ENCODE results near the gene SORCS2.

Gene SORCS2

DNA sequence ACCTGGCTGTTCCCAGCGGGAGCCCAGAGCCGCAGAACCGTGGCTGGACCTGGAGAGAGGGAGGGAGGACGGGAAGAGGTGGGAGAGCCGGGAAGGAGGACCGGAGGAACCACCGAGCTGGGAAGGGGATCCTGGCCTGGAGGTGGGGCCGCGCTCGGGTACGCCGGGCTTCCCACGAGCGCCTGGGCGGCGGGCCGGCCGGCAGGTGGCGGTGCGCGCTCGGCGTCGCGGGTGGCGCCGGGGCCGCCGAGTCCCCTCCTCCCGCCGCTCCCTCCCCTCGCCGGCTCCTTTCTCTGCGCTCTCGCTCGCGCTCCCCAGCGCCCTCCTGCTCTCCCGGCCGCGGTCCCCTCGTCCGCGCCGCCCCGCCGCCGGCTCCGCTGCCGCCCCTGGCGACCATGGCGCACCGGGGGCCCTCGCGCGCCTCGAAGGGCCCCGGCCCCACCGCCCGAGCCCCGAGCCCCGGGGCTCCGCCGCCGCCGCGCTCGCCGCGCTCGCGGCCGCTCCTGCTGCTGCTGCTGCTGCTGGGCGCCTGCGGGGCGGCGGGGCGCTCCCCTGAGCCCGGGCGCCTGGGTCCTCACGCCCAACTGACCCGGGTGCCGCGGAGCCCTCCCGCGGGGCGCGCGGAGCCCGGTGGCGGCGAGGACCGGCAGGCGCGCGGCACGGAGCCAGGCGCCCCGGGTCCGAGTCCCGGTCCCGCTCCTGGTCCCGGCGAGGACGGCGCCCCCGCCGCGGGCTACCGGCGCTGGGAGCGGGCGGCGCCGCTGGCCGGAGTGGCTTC, at the start of gene SORCS2:
SORCS2 (plus strand) TSS at position 287 of the 778 bp plus-strand sequence.
- DNase-seq (ENCODE audit: extremely low spot score, insufficient read length, low read depth) (peak; percentile 54), FAIRE-seq (no peak)

DNA sequence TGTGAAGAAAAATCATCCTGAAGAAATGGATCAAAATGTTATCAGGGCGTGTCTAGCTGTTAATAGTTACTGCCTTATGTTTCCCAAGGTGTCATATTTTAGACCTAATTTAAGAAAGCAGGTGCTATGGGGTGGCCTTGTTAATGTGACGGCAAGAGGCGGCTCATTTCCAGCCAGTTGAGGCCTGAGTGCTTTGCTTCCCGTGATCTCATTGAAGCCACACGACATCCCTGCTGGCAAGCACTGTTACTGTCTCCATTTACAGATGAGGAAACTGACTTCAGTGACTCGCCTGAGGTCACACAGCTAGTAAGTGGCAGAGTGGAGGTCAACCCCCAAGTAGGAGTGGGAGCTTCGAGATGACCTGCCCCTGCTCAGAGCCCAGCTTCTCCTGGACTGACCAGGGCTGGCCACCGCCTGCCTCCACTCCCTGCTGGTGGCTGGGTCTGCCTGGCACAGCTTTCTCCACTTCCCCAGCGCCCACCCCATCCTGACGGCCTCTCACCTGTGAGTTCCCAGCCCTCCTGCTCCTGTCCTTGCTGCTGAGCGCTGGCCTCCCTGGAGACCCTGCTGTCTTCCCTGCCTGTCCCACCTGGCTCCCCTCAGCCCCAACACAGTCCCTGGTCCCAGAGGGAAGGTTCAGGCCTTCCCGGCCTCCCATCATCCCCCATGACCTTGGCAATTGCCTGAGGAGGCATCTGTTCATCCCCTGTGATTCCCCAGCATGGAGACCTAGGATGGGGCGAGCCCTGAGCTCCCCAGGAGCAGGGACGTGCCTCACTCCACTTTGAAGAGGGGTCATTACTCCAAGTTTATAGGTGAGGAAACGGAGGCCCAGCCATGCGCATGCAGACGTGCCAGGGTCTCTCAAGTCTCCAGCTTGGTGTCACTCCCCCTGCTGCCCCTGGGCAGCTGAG, 47.7 kb upstream of the SORCS2 start:
- no peak for DNase-seq (ENCODE audit: extremely low spot score, insufficient read length, low read depth)
- no peak for FAIRE-seq

DNA sequence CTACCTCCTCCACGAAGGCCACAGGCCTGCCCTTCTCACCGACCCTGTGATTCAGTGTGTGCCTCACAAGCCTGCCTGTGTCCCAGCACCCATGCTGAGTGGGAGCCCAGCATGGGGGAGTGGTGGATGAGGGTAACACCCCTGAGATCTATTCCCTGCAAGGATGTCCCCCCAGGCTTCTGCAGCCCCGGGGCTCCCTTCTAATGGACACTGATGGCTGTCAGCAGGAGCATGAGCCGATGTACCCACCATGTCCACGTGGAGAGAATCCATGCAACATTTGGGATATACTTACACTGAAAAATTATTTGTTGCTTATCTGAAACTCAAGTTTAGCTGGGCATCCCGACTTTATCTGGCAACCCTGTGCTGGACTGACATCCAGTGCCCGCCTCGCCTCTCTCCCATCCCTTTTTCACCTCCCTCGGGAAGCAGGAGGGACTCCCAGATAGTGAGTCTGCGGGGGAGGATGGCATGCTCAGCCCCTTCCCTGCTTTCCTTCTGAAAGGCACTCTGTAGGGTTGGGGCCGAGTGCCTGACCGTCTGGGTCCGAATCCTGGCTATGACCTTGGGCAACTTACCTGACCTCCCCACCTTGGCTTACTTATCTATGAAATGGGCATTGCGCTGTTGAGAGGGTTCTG, 46.9 kb upstream of the SORCS2 start:
- no peak for FAIRE-seq
- DNase-seq (ENCODE audit: extremely low spot score, insufficient read length, low read depth): no peak

DNA sequence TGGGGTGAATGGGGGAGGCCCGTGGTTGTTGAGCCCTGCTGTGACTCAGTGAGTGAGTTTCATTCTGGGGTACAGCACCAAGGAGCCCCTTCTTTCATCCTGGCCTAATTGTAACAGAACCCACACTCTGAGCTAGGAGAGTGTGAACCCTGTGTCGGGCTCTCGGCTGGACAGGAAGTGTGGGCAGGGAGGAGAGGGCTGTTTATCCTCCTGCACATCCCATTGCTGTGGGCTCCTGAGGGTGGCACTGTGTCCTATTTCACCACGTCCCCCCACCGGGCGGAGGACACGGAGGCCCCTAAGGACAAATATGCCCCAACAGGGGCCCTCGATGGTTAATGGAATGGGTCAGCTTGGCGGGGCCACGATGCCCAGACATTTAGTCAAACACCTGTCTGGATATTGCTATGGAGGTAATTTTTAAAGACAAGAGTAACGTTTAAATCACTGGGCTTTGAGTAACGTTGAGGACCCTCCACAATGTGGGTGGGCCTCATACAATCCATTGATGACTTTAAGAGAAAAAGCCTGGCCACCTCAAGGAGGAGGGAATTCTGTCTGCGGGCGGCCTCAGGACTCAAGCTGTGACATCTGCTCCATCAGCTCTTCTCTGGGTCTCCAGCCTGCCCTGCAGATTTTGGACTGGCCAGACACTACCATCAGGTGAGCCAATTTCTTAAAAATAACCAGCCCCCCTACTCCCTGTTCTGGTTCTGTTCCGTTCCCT, 46.1 kb upstream of the SORCS2 start:
- FAIRE-seq: no peak
- DNase-seq (ENCODE audit: extremely low spot score, insufficient read length, low read depth): no peak

DNA sequence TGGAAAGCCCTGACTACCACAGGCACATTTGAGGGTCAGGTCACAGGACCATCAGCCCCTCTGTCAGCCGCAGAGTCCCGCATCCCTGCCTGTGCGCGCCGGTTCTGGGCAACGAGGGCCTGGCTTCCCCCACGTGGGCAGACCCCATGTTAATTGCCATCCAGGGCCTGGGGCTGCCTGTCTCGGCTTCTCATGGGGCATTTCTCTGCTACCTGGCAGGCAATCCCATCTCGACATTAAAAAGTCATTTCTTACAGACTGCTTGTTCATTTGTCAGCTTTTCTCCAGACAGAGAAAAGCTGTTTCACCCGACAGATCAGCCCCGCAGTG, 45.6 kb upstream of the SORCS2 start:
- FAIRE-seq (no peak), DNase-seq (ENCODE audit: extremely low spot score, insufficient read length, low read depth) (no peak)

DNA sequence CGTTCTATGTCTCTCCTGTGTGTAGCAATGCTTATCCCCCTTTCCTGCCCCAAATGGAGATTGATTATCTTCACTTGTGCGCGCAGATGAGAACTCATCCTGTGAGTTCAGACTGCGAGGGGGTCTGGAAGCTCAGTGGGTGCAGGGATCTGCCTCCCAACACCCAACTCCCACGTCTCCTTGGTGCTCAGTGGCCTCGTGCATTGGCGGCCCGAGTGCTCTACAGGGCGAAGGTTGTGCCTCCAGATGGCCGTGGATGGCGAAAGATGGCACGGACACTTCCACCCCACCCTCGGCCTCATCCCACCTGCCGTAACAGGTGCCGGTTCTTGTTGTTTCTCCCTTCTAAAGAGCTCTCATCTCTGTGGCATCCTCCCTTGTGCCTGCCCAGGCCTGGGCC, 45.1 kb upstream of the SORCS2 start:
- no peak for FAIRE-seq
- no peak for DNase-seq (ENCODE audit: extremely low spot score, insufficient read length, low read depth)

DNA sequence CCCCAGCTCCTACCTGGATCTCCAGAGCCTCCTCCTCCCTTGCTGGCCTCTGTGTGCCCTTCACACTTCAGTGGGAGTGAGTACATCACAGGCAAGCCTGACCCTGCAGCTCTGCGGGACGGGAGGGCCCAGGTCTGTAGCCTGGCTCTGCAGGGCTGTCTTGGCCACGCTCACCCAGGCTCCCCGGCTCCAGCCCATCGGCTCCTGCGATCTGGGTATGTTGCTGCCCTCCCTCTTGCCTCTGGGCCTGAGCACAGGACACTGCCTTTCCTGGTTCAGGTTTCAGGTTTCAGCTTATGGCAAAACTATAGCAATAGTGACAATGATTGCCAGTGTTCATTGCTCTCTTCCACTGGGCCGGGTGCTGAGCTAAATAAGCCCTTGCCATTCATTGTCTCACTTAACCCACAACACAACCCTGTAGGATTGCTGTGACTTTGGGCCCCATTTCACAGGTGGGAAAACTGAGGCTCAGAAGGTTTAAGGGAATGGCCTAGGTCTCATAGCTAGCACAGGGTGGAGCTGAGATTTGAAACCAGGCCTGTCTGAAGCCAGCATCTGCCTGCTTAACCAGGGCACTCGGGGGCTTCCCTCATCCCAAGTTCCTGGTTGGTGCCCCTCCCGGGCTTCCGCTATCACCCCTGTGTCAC, 44.6 kb upstream of the SORCS2 start:
- no peak for DNase-seq (ENCODE audit: extremely low spot score, insufficient read length, low read depth)
- no peak for FAIRE-seq

DNA sequence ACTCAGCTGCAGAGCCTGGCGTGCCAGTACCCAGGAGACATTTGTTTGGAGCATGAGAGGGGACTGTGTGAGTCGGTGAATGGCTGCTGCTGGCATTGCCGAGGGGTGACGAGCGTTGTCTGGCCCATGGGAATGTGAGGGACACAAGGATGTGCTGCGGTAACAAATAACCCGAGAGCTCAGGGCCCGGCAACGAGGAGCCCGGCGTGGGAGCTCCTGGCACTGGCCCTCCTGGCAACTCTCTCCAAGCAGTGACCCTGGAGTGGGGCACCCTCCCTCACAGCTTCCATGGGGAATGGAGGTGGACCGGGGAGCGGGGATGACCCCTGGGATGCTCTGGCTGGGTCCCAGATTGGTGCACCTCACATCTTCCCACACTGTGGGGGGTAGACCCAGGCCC, 44.0 kb upstream of the SORCS2 start:
- DNase-seq (ENCODE audit: extremely low spot score, insufficient read length, low read depth) (no peak), FAIRE-seq (no peak)

DNA sequence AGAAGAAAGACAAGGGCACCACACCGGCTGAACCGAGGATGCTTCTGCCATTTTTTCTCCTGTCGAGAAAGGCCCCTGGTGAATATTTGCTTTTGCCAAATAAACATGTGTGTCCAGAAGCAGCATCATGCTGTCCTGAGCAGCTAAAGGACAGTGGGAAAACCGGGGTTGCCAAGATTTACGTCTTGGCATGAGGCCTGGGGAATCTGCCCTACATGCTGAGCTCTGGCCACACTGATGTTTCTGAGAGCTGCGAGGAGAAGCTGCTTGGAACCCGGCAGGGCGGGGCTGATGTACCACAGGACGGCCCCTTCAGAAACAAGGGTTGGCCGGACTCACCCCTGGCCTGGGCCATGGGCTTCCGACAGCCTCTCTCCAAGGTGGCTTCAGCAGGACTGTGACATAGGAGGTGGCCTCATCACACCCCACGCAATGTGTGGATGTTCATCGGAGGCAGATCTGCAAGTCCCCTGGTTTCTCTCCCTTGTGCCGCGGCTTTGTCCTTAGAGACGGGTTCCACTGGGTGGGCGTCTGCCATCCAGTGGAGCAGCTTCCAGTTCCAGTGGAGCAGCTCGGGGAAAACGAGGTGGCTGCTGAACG, 42.2 kb upstream of the SORCS2 start:
- DNase-seq (ENCODE audit: extremely low spot score, insufficient read length, low read depth) (no peak), FAIRE-seq (no peak)

DNA sequence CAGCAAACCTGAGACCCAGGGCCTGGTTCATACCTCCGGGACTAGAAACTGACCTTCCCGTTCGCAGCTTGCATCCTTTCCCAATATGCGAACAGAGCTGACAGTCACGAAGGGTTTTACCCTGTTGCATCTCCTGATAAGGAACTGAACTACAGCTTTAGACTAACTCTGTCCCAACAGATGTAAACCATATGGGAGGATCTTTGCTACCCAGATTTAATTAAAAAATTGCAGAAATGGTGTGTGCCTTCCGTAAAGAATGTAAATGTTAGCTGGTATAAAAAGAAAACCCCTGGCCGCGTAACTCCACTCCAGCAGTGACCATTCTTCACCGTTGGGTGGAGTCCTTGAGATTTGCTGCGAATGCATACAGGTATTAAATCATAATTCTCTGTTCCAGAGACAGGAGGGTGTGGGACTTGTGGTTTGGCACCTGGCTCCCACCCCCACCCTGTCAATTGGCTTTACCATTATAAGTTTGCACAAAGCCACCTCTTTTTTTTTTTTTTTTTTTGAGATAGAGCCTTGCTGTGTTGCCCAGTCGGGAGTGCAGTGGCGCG, 40.6 kb upstream of the SORCS2 start:
- DNase-seq (ENCODE audit: extremely low spot score, insufficient read length, low read depth) (no peak), FAIRE-seq (no peak)

DNA sequence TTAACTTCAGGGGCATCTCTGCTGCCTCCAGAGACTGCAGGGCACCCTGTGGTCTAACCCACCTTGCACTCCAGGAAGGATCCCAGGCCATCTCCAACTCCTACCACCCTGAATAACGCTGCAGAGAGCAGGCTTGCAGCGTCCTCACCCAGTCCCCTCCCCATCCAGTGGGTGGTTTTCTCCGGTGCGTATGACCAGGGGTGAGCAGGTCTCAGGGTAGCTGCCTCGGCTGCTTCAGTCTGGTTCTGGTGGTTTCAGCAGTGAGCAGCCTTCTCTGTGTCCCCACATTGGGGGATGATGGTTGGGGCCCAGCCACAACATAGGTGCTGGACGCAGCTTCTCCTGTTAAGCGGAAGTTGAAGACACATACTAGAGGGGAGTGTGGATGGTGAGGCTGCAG, 38.6 kb upstream of the SORCS2 start:
- DNase-seq (ENCODE audit: extremely low spot score, insufficient read length, low read depth): no peak
- no peak for FAIRE-seq

DNA sequence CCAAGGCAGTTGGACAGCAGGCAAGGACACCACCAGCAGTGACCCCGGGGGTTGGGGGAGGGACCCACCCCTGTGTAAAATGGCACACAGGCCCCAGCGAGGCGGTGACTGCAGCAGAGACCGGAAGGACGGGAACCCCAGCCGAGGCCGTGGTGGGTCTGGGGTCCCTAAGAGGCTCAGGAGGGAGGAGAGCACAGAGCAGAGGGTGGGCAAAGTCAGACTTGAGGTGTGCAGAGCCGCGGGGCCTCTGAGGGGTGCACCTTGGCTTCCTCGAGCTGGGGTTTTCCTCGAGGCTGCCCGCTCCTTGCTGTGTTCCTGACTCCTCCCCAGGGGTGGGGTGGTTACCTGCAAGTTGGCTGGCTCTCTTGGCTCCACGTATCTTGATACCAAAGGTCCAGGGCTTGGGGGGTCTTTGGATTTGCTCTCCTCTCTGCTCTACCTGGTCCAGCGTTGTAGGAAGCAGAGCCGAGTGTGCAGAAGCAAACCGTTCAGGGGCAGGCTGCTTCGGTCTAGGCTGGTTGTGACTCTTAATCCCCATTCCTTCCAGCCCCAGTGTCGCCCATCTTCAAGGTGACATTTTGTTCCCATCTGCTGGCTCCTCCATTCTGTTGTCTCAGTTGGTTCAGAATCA, 37.9 kb upstream of the SORCS2 start:
- FAIRE-seq: no peak

DNA sequence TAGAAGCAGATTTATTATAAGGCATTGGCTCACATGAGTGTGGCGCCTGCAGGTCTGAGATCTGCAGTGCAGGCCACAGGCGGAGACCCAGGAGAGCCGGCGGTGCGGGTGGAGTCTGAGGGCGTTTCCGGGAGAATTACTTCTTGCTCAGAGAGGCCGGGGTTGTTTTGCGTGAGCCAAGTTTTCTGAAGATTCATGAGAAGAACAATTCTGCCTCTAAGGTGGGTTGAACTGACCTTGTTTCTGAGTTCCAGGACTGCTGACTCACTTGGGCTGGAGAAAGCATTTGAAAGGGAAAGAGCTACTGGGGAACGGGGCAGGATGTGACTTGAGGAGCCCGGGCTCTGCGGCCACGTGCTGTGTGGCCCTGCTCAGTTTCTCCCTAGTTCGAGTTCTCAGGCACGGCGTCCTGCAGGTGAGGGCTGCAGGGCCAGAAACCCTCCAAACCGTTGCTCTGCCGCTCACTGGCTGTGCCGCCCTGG, 36.7 kb upstream of the SORCS2 start:
- FAIRE-seq (no peak), DNase-seq (ENCODE audit: extremely low spot score, insufficient read length, low read depth) (no peak)

More for the DNA sequence above, 37.9 kb upstream of the SORCS2 start:
- no peak for DNase-seq (ENCODE audit: extremely low spot score, insufficient read length, low read depth)

DNA sequence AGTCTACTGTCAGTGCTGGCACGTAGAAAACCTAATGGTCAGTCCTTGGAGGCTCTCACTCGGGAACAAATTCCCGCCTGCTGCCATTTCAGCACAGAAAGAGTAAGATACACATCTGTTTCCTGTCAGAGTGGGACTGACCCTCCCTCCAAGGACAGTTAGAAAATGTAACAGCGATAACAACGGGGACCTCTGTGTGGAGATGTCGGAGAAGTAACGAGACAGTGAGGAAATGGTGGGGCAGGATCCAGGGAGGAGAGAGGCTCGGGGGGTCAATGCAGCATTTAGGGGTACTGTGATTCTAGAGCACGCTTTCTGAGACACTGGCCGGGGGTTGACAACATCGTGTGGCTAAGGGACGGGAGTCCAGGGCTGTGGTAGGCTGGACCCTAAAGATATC, 36.0 kb upstream of the SORCS2 start:
- no peak for DNase-seq (ENCODE audit: extremely low spot score, insufficient read length, low read depth)
- FAIRE-seq: no peak

DNA sequence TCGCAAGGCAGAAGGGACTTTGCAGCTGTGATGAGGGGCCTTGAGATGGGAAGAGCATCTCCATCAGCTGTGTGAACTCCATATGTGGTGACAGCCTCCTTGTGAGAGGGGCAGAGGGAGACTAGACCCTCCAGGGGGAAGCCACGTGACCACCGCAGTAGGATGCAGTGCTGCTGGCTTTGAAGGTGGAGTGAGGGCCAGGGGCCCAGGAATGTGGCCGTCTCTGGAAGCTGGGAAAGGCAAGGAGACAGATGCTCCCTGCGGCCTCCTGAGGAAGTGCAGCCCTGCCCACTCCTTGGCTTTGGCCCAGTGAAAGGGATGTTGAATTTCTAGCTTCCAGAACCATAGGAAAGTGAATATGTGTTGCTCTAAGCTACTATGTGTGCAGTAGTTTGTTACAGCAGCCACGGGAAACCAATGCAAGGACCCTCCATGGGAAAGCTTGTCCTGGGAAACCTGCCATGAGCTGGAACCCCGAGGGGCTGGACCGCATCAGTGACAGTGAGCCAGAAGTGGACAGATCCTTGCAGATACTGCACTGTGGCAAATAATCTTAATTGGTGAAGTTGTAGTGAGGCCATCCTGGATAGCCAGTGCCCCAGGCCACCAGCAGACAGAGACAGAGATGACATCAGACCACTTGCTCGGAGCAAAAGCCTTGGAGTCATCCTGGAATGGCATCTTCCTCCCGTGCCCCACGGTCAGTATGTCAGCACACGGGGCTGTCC, 35.4 kb upstream of the SORCS2 start:
- FAIRE-seq (no peak), DNase-seq (ENCODE audit: extremely low spot score, insufficient read length, low read depth) (no peak)

DNA sequence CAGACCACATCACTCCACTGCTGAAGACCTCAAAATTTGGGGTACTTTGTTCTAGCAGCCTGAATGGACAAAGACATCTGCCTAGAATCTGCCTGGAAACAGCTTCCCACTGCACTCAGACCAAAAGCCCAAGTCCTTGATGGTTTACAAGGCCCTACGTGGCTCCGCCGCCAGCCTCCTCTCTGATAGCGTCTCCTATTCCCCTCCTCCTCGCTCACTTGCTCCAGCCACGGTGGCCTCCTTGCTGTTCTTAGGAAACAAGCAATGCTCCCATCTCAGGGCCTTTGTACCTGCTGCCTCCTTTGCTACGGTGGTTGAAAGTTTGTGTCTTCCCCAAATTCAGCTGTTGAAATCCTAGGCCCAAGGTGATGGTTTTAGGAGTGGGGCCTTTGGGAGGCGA, 34.7 kb upstream of the SORCS2 start:
- FAIRE-seq: no peak
- no peak for DNase-seq (ENCODE audit: extremely low spot score, insufficient read length, low read depth)

DNA sequence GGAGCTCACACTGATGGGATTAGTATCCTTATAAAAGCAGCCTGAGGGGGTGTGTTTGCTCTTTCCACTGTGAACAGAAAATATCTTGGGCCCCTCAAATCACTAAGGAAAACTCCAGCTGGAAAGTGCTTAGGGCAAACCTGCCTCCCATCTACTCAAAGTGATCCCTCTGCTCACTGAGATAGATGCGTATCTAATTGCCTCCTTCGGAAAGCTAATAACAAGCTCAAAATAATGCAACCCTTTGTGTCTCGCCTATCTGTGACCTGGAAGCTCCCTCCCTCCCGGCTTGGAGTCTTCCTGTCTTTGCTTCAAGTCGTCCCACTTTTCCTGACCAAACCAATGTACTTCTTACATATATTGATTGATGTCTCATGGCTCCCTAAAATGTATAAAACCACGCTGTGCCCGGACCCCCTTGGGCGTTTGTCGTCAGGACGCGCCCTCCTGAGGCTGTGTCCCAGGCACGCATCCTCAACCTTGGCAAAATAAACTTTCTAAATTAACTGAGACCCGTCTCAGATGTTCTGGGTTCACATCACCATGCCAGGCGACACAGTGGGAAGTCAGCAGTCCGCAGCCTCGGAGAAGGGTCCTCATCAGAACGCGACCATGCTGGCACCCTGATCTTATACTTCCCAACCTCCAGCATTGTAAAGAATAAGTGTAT, 34.1 kb upstream of the SORCS2 start:
- DNase-seq (ENCODE audit: extremely low spot score, insufficient read length, low read depth) (no peak), FAIRE-seq (no peak)
